Choroid plexus epithelial cell (primary cell): ENCODE measurements around the gene EBLN1.

Experiments
- DNase-seq: peaks from one replicate; pipeline ENCODE4 v3.0.0-alpha.2; 2010; ENCODE audit warnings: low read depth
- H3K4me3 ChIP-seq: 2 replicates; pipeline ENCODE4 v1.5.1; 2011; ENCODE audit warnings: low read depth, mild to moderate bottlenecking, control low read depth, low read length, moderate library complexity
- TF ChIP-seq, protein P1 (sequence below): conservative IDR thresholded peaks from 2 replicates; pipeline ENCODE4 v1.5.1; 2011; ENCODE audit warnings: low read depth, mild to moderate bottlenecking, control low read depth, inconsistent platforms, low read length, moderate library complexity

Gene EBLN1

DNA sequence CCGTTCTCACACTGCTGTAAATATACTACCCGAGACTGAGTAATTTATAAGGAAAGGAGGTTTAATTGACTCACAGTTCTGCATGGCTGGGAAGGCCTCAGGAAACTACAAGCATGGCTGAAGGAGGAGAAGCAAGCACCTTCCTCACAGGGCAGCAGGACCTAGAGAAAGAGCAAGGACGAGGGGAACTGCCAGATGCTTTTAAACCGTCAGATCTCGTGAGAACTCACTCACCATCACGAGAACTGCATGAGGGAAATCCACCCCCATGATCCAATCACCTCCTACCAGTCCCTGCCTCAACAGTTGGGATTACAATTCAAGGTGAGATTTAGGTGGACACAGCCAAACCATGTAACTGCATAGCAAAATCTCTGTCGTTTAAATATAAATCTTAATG is at the start of gene EBLN1:
Gene EBLN1, minus strand, starts transcription at position 174 of the 400 bp plus-strand sequence. CDS start 8,032 bp downstream, outside the sequence.
- no peak within 1 kb of the TSS for H3K4me3 ChIP-seq
- no peak for DNase-seq
- TF ChIP-seq, protein P1, sequence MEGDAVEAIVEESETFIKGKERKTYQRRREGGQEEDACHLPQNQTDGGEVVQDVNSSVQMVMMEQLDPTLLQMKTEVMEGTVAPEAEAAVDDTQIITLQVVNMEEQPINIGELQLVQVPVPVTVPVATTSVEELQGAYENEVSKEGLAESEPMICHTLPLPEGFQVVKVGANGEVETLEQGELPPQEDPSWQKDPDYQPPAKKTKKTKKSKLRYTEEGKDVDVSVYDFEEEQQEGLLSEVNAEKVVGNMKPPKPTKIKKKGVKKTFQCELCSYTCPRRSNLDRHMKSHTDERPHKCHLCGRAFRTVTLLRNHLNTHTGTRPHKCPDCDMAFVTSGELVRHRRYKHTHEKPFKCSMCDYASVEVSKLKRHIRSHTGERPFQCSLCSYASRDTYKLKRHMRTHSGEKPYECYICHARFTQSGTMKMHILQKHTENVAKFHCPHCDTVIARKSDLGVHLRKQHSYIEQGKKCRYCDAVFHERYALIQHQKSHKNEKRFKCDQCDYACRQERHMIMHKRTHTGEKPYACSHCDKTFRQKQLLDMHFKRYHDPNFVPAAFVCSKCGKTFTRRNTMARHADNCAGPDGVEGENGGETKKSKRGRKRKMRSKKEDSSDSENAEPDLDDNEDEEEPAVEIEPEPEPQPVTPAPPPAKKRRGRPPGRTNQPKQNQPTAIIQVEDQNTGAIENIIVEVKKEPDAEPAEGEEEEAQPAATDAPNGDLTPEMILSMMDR: no peak

DNA sequence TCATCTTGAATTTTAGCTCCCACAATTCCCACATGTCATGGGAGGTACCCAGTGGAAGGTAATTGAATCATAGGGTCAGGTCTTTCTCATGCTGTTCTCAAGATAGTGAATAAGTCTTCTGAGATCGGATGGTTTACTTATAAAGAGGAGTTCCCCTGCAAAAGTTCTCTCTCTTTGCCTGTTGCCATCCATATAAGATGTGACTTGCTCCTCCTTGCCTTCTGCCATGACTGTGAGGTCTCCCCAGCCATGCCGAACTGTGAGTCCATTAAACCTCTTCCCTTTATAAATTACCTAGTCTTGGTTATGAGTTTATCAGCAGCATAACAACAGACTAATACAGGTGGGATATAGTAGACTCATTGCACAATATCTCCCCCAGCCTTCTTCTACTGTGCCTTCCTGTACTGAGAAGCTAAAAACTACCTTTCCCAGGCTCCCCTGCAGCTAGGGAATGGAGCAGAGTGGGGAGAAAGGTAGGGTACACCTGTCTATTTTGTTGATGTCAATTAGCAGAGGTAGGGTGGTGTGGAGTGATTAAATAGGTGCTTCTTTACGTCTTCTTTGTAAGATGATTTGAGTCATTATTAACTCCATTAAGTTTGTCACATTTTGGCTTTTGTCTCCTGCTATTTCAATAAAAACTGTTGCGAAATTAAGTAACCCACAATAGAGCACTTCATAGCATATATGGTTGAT is 48.2 kb upstream of the EBLN1 start:
- TF ChIP-seq, protein P1: no peak
- DNase-seq: no peak
- no peak overlapping the region for H3K4me3 ChIP-seq

DNA sequence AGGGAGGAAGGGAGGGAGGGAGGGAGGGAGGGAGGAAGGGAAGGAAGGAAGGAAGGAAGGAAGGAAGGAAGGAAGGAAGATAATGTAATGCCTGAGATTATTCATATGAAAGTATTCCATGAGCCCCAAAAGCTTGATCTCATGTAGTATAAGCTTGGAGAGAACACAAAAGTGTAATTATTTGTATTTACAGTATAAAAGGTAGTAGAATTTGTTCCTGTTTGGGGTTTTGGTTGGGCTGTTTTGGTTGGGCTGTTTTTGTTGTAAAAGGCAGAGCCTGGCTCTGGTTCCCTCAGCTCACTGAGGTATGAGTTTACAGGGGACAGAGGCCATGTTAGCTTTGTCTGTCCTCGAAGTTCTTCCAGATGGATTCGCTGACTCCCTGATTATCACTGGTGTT is 45.3 kb upstream of the EBLN1 start:
- no peak for DNase-seq
- TF ChIP-seq, protein P1: no peak
- no peak overlapping the region for H3K4me3 ChIP-seq

DNA sequence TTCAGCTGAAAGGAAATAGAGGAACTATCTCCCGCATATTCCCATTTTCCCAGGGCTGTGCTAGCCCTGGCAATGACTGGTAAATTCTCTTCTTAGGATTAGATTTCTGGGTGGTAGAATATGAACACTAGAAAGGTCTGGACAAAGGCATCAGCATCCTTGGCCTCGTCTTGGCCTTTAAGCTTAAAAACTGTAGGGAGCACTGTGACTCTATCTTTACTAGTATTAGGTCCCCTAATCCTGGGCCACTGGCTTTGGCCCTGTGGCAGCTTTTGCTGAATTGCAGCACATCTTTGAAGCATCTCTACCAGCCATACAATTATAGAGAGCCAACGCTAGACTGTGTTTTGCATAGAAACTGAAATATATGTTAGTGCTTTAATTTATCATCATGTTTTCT is 41.5 kb upstream of the EBLN1 start:
- TF ChIP-seq, protein P1: peak; percentile 29
- H3K4me3 ChIP-seq: no peak overlapping the region
- peak; percentile 34 for DNase-seq

DNA sequence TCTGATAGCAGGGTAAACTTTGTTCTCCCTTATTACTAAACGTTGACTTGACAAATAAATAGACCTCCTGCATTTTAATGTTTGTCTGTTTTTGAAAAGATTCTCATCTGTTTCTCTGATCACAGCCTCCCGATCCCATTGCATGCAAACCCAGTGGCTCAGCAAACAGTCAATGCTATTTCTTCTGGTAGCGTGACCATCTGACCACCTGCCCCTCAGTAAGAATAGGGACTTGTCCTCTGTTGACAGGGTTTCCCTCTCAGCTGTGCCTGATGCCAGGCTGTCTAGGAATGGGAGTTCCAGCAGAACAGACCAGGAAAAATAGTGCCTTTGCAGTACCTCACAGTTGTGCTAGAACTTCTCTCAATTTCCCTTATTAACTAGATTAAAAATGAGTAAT is 40.7 kb upstream of the EBLN1 start:
- DNase-seq: no peak
- no peak overlapping the region for H3K4me3 ChIP-seq
- TF ChIP-seq, protein P1: no peak

DNA sequence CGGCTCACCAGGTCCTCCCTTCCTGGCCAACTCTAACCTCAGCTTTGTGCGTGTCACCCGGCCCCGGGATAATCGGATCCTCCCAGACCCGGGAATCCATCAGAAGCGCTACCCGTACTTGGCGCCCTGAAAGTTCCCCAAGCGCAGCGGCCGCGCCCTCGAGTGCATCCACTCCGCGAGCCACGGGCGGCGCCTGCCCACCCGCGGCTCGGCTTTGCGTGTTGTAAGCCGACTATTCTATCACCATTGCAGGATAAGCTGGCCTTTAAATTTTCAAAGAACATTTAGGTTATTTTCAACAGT is 35.7 kb upstream of the EBLN1 start:
- TF ChIP-seq, protein P1: no peak
- DNase-seq: peak; percentile 1
- peak overlapping the region; percentile 68 for H3K4me3 ChIP-seq
